ENCODE measurements around the gene LGR6.

LGR6 gene

GRCh38 chr1:202144402-202145067 is 49.1 kb upstream of the LGR6 start, which contains the start of gene ARL8A:
Gene ARL8A (minus strand): TSS chr1:202144737. CDS start chr1:202144572, 165 bp downstream.
- Histone ChIP-seq H3K4me1 (ENCODE audit: control insufficient read depth, insufficient read depth, low read length) (no peaks in the 10 kb centered on the region; the same call in 1 of the 2 replicates), H3K9me3 (ENCODE audit: control insufficient read depth, insufficient read depth, low read depth, low read length) (no peaks in the 10 kb centered on the region), H3K4me3 (ENCODE audit: low read depth, low read length) (peak within 1 kb of the TSS; percentile 79), H3K36me3 (ENCODE audit: control insufficient read depth in 2 of 2, insufficient read depth in 1 of 2, low read length in 2 of 2) (peaks cover 0 to 17% of the 10 kb centered on the region in 2 experiments; a peak in 1 of 3 replicates), H3K27ac (ENCODE audit: extremely low read depth, low read depth, low read length) (peak within 1 kb of the TSS; percentile 90)
- ChIA-PET CTCF (interaction anchor here (0.6 to 3.2 kb wide), 4 partner anchors 10 to 91 kb away, joined by 3 to 16 read pairs (median 7); no protein-coding TSS in a partner anchor), POLR2A (interaction anchor here (1.0 to 2.4 kb wide), 2 partner anchors 10 to 13 kb away, joined by 3 to 8 read pairs; no protein-coding TSS in a partner anchor)
- TF ChIP-seq BCL11B (tag by site-specific recombination; IDR thresholded peaks at IDR 0.05; ENCODE audit: low read depth): no peak
- no peak for TF ChIP-seq ZNF626 (tag by site-specific recombination; IDR thresholded peaks at IDR 0.05)
- no peak for TF ChIP-seq ZIC2 (tag by site-specific recombination; IDR thresholded peaks at IDR 0.05)
- TF ChIP-seq SCRT2 (tag by site-specific recombination; IDR thresholded peaks at IDR 0.05): peak; percentile 70
- no peak for TF ChIP-seq ZNF404 (tag by site-specific recombination; IDR thresholded peaks at IDR 0.05)
- no peak for TF ChIP-seq ZNF394 (tag by site-specific recombination; IDR thresholded peaks at IDR 0.05; ENCODE audit: borderline replicate concordance)
- TF ChIP-seq KLF8 (tag by site-specific recombination; IDR thresholded peaks at IDR 0.05): peak; percentile 42; the same call in 1 of the 2 replicates
- TF ChIP-seq REST (tag by site-specific recombination; IDR thresholded peaks at IDR 0.05): no peak
- TF ChIP-seq KLF17 (tag by site-specific recombination; IDR thresholded peaks at IDR 0.05): no peak
- TF ChIP-seq RBAK (tag by site-specific recombination; IDR thresholded peaks at IDR 0.05): no peak
- TF ChIP-seq ZNF280C (tag by site-specific recombination; IDR thresholded peaks at IDR 0.05): no peak
- no peak for TF ChIP-seq SALL2 (tag by site-specific recombination; IDR thresholded peaks at IDR 0.05; ENCODE audit: borderline replicate concordance)
- TF ChIP-seq ZNF169 (tag by site-specific recombination; IDR thresholded peaks at IDR 0.05): no peak
- TF ChIP-seq ZNF423 (tag by site-specific recombination; IDR thresholded peaks at IDR 0.05): peak; percentile 29; the same call in 1 of the 2 replicates
- TF ChIP-seq ZBTB21 (tag by site-specific recombination; IDR thresholded peaks at IDR 0.05): no peak
- TF ChIP-seq ZSCAN30 (tag by site-specific recombination; IDR thresholded peaks at IDR 0.05): 0 out of 2 replicates have a peak, but pooled peaks have one; percentile 30
- TF ChIP-seq KLF7 (tag by site-specific recombination; IDR thresholded peaks at IDR 0.05; ENCODE audit: borderline replicate concordance): peak; percentile 45; the same call in 1 of the 2 replicates
- no peak for TF ChIP-seq ZNF600 (tag by site-specific recombination; IDR thresholded peaks at IDR 0.05)
- TF ChIP-seq ZSCAN18 (tag by site-specific recombination; IDR thresholded peaks at IDR 0.05): no peak
- peak; percentile 56 for TF ChIP-seq ZBTB10 (tag by site-specific recombination; IDR thresholded peaks at IDR 0.05)
- TF ChIP-seq GLIS1 (tag by site-specific recombination; IDR thresholded peaks at IDR 0.05): peak; percentile 60; the same call in 1 of the 2 replicates
- TF ChIP-seq KLF10 (tag by site-specific recombination; IDR thresholded peaks at IDR 0.05): 0 out of 2 replicates have a peak, but pooled peaks have one; percentile 40
- TF ChIP-seq ZNF692 (tag by site-specific recombination; IDR thresholded peaks at IDR 0.05): no peak
- no peak for TF ChIP-seq HOXD13 (CRISPR knock-in tag; IDR thresholded peaks at IDR 0.05; ENCODE audit: borderline replicate concordance)
- no peak for TF ChIP-seq ZNF426 (tag by site-specific recombination; IDR thresholded peaks at IDR 0.05)
